ENCODE data around the gene HTT-AS. TPM values are rescaled to one million over a fixed set of nuclear protein-coding genes. Genes with fewer than 3 reads are reported as not detected.
A peak's percentile ranks its signal among the peaks of the same experiment; 100 is the strongest.

Gene HTT-AS
- total RNA-seq, 4 donors from 2014 or later: not detected

- Histone ChIP-seq H3K9me3 (no peaks in the 10 kb centered on the region), H3K36me3 (peaks cover 0 to 1% (median 0%) of the 10 kb centered on the region in 3 donors), H3K27ac (peak overlapping the region; percentile 74 to 83 (median 79)), H3K4me3 (peak overlapping the region; percentile 60 to 94 (median 78)), H3K4me1 (peaks cover 0 to 42% (median 19%) of the 10 kb centered on the region in 4 donors), H3K27me3 (no peaks in the 10 kb centered on the region)
- no peak for DNase-seq (ENCODE audit: low spot score in 2 of 2)
- no peak for TF ChIP-seq POLR2A (IDR thresholded peaks at IDR 0.05)
- TF ChIP-seq EP300 (IDR thresholded peaks at IDR 0.05): no peak
- no peak for TF ChIP-seq CTCF (IDR thresholded peaks at IDR 0.05)
- 10 to 20% methylated on average over 20 to 27 of the region's 54 CpGs for WGBS, 2 donors
Observed at GRCh38 chr4:3073158-3074077, 920 bp downstream of the HTT-AS start.

DNA sequence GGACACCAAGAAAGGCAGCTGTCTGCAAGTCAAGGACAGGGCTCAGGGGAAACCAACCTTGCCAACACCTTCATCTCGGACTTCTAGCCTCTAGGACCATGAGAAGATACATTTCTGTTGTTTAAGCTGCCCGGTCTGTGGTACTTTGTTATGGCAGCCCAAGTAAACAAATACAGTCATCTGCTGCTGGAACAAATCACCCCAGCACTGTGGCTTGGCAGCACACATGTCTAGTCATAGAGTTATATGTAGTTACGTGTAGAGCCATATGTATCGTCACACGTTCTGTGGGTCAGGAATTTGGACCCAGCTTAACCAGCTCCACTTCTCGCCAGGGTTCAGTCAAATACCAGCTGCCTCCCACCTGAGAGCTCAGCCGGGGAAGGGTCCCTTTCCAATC is 2.5 kb downstream of the HTT-AS start:
- Histone ChIP-seq H3K9me3 (no peaks in the 10 kb centered on the region), H3K27ac (no peak overlapping the region), H3K36me3 (no peaks in the 10 kb centered on the region), H3K27me3 (no peaks in the 10 kb centered on the region), H3K4me1 (peaks cover 0 to 26% (median 16%) of the 10 kb centered on the region in 4 donors), H3K4me3 (no peak overlapping the region)
- WGBS, 2 donors: 84 to 90% methylated on average over 7 of the region's 7 CpGs
- TF ChIP-seq EP300 (IDR thresholded peaks at IDR 0.05): no peak
- TF ChIP-seq CTCF (IDR thresholded peaks at IDR 0.05): no peak
- TF ChIP-seq POLR2A (IDR thresholded peaks at IDR 0.05): no peak
- no peak for DNase-seq (ENCODE audit: low spot score in 2 of 2)

DNA sequence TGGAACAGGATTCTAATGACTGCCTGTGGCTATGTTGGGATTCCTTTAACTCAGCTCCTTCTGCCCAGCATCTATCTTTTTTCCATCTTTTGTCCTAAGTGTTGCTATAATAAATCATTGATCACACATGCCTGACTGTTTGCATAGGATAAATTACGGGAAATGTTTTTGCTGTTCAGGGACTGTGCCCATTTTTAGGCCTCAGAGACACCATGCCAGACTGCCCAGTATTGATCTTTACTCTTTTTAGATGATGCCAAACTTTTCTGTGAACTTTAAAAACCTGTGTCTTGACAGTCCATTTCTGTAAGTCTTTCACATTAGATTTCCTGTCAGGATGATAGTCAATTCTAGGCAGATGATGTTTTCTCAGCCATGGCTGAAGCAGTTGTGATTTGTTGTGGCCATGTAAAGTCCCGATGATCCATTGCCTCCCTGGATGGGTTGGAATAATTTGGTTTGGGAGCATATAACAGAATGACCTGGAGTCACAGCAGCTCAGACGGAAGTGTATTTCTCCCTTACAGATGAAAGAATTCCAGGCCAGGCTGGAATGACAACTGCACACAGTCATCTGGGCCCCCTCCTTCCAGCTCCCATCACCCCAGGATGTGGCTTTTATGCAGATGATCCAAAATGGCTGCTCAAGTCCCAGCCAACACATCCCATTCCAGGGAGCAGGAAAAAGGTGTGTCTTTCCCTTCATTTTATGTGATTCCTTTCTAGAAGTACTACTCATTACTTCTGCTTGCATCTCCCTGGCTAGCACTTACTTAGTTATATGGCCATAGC is 3.4 kb downstream of the HTT-AS start:
- no peak overlapping the region for H3K4me3 ChIP-seq
- 69 to 71% methylated on average over 3 of the region's 3 CpGs for WGBS, 2 donors
- TF ChIP-seq EP300 (IDR thresholded peaks at IDR 0.05) (no peak), CTCF (IDR thresholded peaks at IDR 0.05) (no peak), POLR2A (IDR thresholded peaks at IDR 0.05) (no peak)

GRCh38 chr4:3069661-3070199 is 4.6 kb downstream of the HTT-AS start:
- TF ChIP-seq EP300 (IDR thresholded peaks at IDR 0.05) (no peak), POLR2A (IDR thresholded peaks at IDR 0.05) (no peak), CTCF (IDR thresholded peaks at IDR 0.05) (no peak)
- H3K27me3 ChIP-seq: no peaks in the 10 kb centered on the region
- no peaks in the 10 kb centered on the region for H3K36me3 ChIP-seq
- H3K9me3 ChIP-seq: no peaks in the 10 kb centered on the region
- 76 to 82% methylated on average over 16 of the region's 16 CpGs for WGBS, 2 donors
- H3K27ac ChIP-seq: no peak overlapping the region
- no peak overlapping the region for H3K4me3 ChIP-seq
- H3K4me1 ChIP-seq: peaks cover 0 to 8% (median 6%) of the 10 kb centered on the region in 4 donors
- DNase-seq (ENCODE audit: low spot score in 2 of 2): no peak

More for the DNA sequence above, 3.4 kb downstream of the HTT-AS start:
- DNase-seq (ENCODE audit: low spot score in 2 of 2): no peak
- Histone ChIP-seq H3K4me1 (peaks cover 0 to 16% (median 9%) of the 10 kb centered on the region in 4 donors), H3K27ac (no peak overlapping the region), H3K9me3 (no peaks in the 10 kb centered on the region), H3K36me3 (no peaks in the 10 kb centered on the region), H3K27me3 (no peaks in the 10 kb centered on the region)

Measured in tibial nerve (tissue), 4 donors.